NCI-H2107 (cell line): ENCODE results near the gene FGD6.
A peak's percentile ranks its signal among the peaks of the same experiment; 100 is the strongest.

Experiments
- DNase-seq: peaks from one replicate; lab custom pipeline; 2025; lab: John Stamatoyannopoulos, UW

Gene FGD6

DNA sequence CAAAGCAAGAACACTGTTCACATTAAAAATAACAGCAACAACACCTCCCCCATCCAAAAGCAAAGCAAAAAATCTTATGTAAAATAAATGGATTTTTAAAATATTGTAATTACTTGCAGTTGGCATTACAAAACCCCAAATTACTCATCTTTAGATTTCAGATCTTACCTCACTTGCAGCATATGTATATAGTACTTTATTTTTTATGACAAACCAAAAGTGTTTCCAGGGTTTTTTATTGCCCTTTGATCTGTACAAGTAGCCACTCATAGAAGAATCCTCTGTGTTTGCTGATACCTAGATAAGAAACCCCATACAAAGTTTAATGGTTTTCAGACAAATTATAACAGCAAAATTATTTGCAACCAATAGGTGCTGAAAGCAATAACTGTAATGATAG, 131.7 kb downstream of the FGD6 start:
- no peak for DNase-seq

DNA sequence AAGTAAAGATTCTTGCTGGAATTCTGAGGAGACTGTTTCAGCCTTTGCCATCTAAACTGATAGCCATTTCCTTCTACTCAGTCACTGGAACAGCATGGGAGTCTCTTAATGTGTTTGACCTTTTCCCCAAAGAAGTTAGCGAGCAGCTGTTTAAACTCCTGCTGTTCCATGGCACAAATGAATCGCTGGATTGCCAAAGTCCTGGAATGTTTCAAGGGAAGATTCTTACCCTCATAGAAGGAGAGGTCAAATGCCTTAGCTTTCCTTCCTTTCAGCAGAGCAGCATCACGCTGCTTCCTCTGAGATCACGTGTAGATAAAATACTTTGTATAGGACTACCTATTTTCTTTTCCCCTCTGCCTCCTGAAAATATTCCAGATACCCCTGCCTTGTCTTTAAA, 133.3 kb downstream of the FGD6 start:
- no peak for DNase-seq

DNA sequence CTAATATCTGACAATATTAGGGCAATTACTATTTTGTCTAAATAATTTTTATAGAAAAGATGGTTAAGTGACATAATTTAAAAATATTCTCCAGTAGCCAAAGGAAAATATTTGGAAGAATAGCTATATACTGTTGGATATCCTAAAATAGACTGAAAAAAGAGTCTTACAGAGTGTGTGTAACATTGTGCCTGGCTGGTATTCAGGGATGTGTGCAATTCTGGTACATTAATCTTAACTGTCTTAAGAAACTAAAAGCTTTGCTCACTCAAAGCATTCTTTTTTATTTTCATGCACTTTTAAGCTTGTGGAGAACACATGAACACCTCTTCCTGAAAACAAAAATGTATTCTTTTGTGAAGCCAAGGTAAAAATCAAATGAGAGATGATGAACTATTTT, 133.8 kb downstream of the FGD6 start:
- no peak for DNase-seq

DNA sequence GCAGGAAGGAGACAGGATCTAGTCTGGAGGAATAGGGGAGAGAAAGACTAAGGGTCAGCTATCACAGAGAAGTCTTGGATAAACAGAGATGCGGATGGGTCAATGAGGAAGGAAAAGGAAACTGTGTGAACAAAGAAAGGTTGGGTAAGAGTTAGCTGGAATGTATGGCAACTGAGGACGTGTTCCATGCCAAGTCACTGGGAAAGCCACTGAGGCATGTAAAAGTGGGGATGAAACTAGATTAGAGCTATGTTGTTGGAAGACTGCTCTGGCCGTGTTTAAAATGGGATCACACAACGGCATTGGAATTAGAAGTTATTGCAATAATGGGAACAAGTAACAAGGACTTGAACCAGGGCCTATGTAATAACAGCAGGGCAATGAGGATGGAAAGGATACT, 139.9 kb downstream of the FGD6 start:
- no peak for DNase-seq

- DNase-seq: no peak
Observed at GRCh38 chr12:95074766-95075165, 142.5 kb downstream of the FGD6 start.

DNA sequence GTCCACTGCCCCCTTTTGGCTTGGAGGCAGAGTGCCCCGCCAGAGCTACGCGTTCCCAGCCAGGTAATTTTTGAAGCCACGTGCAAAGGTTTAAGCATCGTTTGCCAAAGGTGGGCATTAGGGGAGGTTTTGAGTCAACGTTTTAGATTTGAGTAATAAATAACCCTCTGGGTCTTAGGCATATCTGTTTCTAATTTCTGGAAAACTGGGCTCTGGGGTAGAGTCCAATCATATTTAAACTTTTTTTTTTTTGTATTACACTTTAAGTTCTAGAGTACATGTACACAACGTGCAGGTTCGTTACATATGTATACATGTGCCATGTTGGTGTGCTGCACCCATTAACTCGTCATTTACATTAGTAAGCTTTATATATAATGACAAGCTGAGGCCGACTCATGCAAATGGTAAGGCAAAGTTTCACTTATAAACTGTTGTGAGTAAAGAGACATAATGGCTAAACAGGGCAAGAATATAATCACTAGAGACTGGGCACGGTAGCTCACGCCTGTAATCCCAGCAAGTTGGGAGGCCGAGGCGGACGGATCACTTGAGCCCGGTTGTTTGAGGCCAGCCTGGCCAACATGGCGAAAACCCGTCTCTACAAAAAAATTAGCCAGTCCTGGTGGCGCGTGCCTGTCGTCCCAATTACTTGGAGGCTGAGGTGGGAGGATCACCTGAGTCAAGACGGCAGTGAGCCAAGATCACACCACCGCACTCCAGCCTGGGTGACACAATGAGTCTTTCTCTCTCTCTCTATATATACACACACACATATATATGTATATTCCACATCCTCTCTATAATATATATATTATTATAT, 143.4 kb downstream of the FGD6 start:
- DNase-seq: no peak

- DNase-seq: peak; percentile 93
Observed at GRCh38 chr12:95072900-95073697, 144.2 kb downstream of the FGD6 start, which contains the start of gene NR2C1. Gene NR2C1, minus strand, starts transcription at chr12:95073618. Its CDS starts 6,234 bp downstream, at chr12:95067384.

- no peak for DNase-seq
Observed at GRCh38 chr12:95070378-95070777, 146.9 kb downstream of the FGD6 start.

DNA sequence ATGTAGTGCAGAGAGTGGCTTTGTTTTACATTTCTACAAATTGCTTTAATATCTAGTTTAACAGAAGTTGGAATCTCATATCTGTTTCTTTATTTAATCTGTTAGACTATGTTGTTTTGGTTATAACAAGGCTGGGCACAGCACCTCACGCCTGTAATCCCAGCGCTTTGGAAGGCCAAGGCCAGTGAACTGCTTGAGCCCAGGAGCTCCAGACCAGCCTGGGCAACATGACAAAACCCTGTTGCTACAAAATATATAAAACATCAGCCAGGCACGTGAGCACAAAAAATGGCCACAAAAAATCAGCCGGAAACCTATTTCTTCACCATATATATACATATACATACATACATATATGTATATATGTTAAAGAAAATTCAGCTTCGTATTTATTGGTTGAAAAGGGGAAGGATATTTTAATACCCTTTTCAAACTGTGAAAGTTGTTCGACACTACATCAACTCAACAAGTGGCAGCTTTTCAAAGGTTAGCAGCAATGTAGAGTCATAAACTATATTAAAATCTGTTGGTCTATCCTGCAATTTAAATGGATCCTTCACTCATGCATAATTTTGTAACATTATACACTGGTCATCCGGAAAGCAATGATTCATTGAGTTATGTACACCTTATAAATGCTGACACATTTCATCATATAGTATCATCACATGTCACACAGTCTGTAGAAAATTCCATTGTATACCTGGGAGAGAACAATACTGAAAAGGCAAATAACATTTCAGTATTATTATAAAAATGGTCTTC, 151.0 kb downstream of the FGD6 start:
- DNase-seq: no peak

GRCh38 chr12:95060951-95061350, 156.3 kb downstream of the FGD6 start:
- no peak for DNase-seq

- no peak for DNase-seq
Observed at GRCh38 chr12:95059984-95060383, 157.3 kb downstream of the FGD6 start.

DNA sequence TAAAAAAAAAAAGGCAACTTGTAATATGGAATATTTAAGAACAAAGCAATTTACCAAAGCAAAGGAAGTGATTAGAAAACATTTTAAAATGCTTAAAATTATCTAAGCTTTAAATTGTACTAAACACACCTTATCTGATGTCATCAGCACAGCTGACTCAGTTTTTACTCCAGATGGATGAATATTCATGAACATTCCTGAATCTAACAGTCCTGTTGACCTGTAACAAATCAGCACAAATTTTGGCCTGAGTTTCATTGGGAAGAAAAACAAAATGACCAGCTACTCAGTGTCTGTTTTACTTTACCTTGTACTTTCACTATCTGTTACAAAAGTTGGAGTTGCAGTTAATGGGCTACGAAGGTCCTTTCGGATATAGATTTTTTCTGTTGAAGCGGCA, 159.8 kb downstream of the FGD6 start:
- no peak for DNase-seq

DNA sequence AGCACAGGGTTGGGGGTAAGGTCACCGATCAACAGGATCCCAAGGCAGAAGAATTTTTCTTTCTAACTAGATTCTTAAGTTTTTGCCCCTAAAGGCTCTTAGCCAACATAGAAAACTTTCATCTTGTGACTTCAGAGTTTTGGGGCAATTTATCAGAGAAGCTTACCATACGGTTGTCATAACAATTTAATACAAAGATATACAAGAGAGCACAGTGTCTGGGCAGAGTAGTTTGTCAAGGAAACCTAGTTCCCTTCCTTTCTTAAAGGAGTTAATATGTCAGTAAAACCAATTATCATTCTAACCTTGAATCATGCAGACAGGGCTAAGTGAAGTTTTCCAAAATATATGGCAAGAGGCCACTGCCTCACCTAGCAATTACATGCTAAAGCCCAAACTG, 162.2 kb downstream of the FGD6 start:
- no peak for DNase-seq

- no peak for DNase-seq
Observed at GRCh38 chr12:95054206-95054605, 163.1 kb downstream of the FGD6 start.

DNA sequence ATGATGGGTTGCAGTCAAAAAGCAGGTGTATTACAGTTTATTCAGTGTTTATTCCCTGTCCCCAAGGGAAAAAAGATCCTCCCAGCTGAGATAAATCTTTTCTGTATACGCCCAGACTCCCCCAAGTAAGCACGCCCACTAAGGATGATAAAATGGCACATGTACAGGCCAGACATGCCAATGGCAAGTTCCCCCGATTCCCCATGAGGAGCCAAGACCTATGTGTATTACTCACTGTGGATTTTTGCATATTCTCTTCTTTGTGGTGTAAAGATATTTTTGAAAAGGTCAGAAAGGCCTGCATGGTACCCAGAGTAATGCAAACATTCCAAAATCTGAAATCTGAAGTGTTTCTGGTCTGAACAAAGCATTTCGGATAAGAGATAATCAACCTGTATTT, 166.0 kb downstream of the FGD6 start:
- DNase-seq: no peak

DNA sequence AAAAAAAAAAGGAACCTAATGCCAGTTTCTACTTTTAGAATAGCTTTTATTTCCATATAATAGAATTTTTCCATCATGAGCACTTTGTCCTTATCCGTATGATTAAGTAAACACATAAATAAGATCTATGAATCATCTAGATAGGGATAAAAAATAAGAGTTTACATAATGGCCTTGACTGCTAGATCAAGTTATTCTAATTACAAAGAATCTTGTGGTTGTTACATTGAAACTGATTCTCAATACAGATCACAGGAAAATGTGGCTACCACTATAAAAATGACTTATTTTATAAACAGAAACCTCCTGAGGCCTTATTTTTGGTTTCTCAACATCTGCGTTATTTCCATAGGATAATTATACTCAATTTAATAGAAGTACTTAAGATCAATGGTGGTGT, 179.4 kb downstream of the FGD6 start:
- DNase-seq: no peak

DNA sequence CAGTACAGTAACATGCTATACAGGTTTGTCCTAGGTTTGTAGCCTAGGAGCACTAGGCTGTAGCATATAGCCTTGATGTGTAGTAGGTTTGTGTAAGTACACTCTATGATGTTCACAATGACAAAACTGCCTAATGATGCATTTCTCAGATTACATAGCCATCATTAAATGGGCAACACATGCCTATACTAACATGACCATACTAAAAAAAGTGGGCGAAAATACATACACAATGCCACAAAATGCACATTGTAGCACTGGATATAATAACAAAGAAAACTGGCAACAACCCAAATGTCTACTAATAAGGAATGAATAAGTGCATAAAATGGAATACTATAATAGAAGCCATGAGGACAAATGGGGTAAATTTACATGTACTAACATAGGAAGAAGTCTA, 182.5 kb downstream of the FGD6 start:
- no peak for DNase-seq
